NCI-H1105 treated with DMSO at 0.1 percent for 48 hours (cell line): ENCODE data around the gene NEK6.

Experiments used
- DNase-seq: peaks from one replicate; lab custom pipeline; 2025; lab: John Stamatoyannopoulos, UW

Gene NEK6

GRCh38 chr9:124355039-124355940 is 97.5 kb downstream of the NEK6 start:
- DNase-seq, result no peak

- DNase-seq, result no peak
These were observed 98.4 kb downstream of the NEK6 start for GRCh38 chr9:124355941-124356744.

GRCh38 chr9:124356745-124357390 is 99.1 kb downstream of the NEK6 start:
- DNase-seq, result no peak

- no peak for DNase-seq
These were observed 100.1 kb downstream of the NEK6 start for GRCh38 chr9:124357721-124358361.

- no peak for DNase-seq
These were observed 100.9 kb downstream of the NEK6 start for GRCh38 chr9:124358631-124359030.

- no peak for DNase-seq
These were observed 101.7 kb downstream of the NEK6 start for GRCh38 chr9:124359426-124359825.

- no peak for DNase-seq
These were observed 102.3 kb downstream of the NEK6 start for GRCh38 chr9:124359855-124360678.

GRCh38 chr9:124361128-124361527 is 103.4 kb downstream of the NEK6 start:
- DNase-seq, result no peak

GRCh38 chr9:124363326-124364096 is 105.8 kb downstream of the NEK6 start:
- DNase-seq, result no peak

- DNase-seq, result no peak
These were observed 106.4 kb downstream of the NEK6 start for GRCh38 chr9:124364141-124364540.

GRCh38 chr9:124365036-124365435 is 107.3 kb downstream of the NEK6 start:
- no peak for DNase-seq

- DNase-seq, result no peak
These were observed 108.9 kb downstream of the NEK6 start for GRCh38 chr9:124366476-124367220.

- DNase-seq, result no peak
These were observed 110.9 kb downstream of the NEK6 start for GRCh38 chr9:124368692-124369091.

- DNase-seq, result no peak
These were observed 111.6 kb downstream of the NEK6 start for GRCh38 chr9:124369231-124369797.

GRCh38 chr9:124370896-124371582 is 113.3 kb downstream of the NEK6 start:
- no peak for DNase-seq

- no peak for DNase-seq
These were observed 114.3 kb downstream of the NEK6 start for GRCh38 chr9:124372038-124372437.

- DNase-seq, result no peak
These were observed 115.6 kb downstream of the NEK6 start for GRCh38 chr9:124373386-124373785.

GRCh38 chr9:124373851-124374250 is 116.1 kb downstream of the NEK6 start:
- no peak for DNase-seq

- DNase-seq, result no peak
These were observed 118.0 kb downstream of the NEK6 start for GRCh38 chr9:124375726-124376125.
